H9 (cell line): ENCODE data around the gene TMEM125. TPM values are rescaled to one million over a fixed set of nuclear protein-coding genes. Genes with fewer than 3 reads are reported as not detected.

Experiments used
- DNase-seq: peaks from one replicate; pipeline ENCODE4 v3.0.0-alpha.2; 2017
- H2AFZ ChIP-seq: one replicate; pipeline ENCODE4 v1.6.1; 2013; ENCODE audit warnings: mild to moderate bottlenecking, low read length, control low read depth, moderate library complexity
- H2AK5ac ChIP-seq: 2 replicates; pipeline ENCODE4 v1.6.1; 2013; ENCODE audit warnings: low read length, control low read depth, mixed read lengths; ENCODE audit not compliant: insufficient read length
- H2BK120ac ChIP-seq: one replicate; pipeline ENCODE4 v1.6.1; 2013; ENCODE audit warnings: low read depth, mild to moderate bottlenecking, low read length, control low read depth, inconsistent platforms; ENCODE audit not compliant: poor library complexity, severe bottlenecking
- H2BK12ac ChIP-seq: 2 replicates; pipeline ENCODE4 v1.6.1; 2013; ENCODE audit warnings: low read length, control low read depth, mixed read lengths, low read depth; ENCODE audit not compliant: insufficient read length
- H2BK15ac ChIP-seq: 2 replicates; pipeline ENCODE4 v1.6.1; 2013; ENCODE audit warnings: low read depth, low read length, control low read depth
- H2BK20ac ChIP-seq: one replicate; pipeline ENCODE4 v1.6.1; 2013; ENCODE audit warnings: low read depth, mild to moderate bottlenecking, low read length, control low read depth, inconsistent platforms; ENCODE audit not compliant: poor library complexity, severe bottlenecking
- H2BK5ac ChIP-seq: 2 replicates; pipeline ENCODE4 v1.6.1; 2013; ENCODE audit warnings: low read length, control low read depth, mixed read lengths; ENCODE audit not compliant: insufficient read length
- H3K14ac ChIP-seq: 2 replicates; pipeline ENCODE4 v1.6.1; 2013; ENCODE audit warnings: low read length, control low read depth; ENCODE audit not compliant: insufficient read depth
- H3K18ac ChIP-seq: 2 replicates; pipeline ENCODE4 v1.6.1; 2013; ENCODE audit warnings: low read depth, mild to moderate bottlenecking, mixed read lengths, low read length, control low read depth; ENCODE audit not compliant: insufficient read length
- H3K23ac ChIP-seq: 2 replicates; pipeline ENCODE4 v1.6.1; 2013; ENCODE audit warnings: low read length, control low read depth, mixed read lengths, low read depth; ENCODE audit not compliant: insufficient read length
- H3K23me2 ChIP-seq: 2 replicates; pipeline ENCODE4 v1.6.1; 2013; ENCODE audit warnings: low read depth, mild to moderate bottlenecking, mixed read lengths, low read length, control low read depth; ENCODE audit not compliant: insufficient read length, poor library complexity, severe bottlenecking
- H3K27ac ChIP-seq: 2 replicates; pipeline ENCODE4 v1.5.1; 2013; ENCODE audit warnings: low read length, control low read depth, mixed read lengths, low read depth; ENCODE audit not compliant: insufficient read length
- H3K27me3 ChIP-seq: 2 replicates; pipeline ENCODE4 v1.6.1; 2013; ENCODE audit warnings: low read length, control low read depth, inconsistent platforms; ENCODE audit not compliant: insufficient read depth
- H3K4ac ChIP-seq: 2 replicates; pipeline ENCODE4 v1.6.1; 2013; ENCODE audit warnings: low read depth, mild to moderate bottlenecking, control low read depth, inconsistent platforms, low read length, moderate library complexity
- H3K4me1 ChIP-seq: 2 replicates; pipeline ENCODE4 v1.6.1; 2013; ENCODE audit warnings: low read length, control low read depth, inconsistent platforms; ENCODE audit not compliant: insufficient read depth
- H3K4me2 ChIP-seq: 2 replicates; pipeline ENCODE4 v1.6.1; 2013; ENCODE audit warnings: low read length, control low read depth, mixed read lengths; ENCODE audit not compliant: insufficient read length, insufficient read depth
- H3K56ac ChIP-seq: 2 replicates; pipeline ENCODE4 v1.6.1; 2013; ENCODE audit warnings: low read depth, mild to moderate bottlenecking, mixed read lengths, low read length, control low read depth; ENCODE audit not compliant: insufficient read length
- H3K79me1 ChIP-seq: 2 replicates; pipeline ENCODE4 v1.6.1; 2013; ENCODE audit warnings: low read depth, mild to moderate bottlenecking, moderate library complexity, low read length, control low read depth, inconsistent platforms; ENCODE audit not compliant: insufficient read depth, poor library complexity, severe bottlenecking
- H3K79me2 ChIP-seq: 2 replicates; pipeline ENCODE4 v1.6.1; 2013; ENCODE audit warnings: low read length, control low read depth, inconsistent platforms; ENCODE audit not compliant: insufficient read depth
- H3K9ac ChIP-seq: 2 replicates; pipeline ENCODE4 v1.6.1; 2013; ENCODE audit warnings: low read length, control low read depth, mixed read lengths; ENCODE audit not compliant: insufficient read length; ENCODE audit errors: extremely low read depth
- H3K9me3 ChIP-seq: one replicate; pipeline ENCODE4 v1.6.1; 2013; ENCODE audit warnings: low read depth, low read length, inconsistent platforms; ENCODE audit not compliant: control insufficient read depth
- H3T11ph ChIP-seq: one replicate; pipeline ENCODE4 v1.6.1; 2013; ENCODE audit warnings: mild to moderate bottlenecking, low read length, control low read depth, inconsistent platforms
- H4K20me1 ChIP-seq: one replicate; pipeline ENCODE4 v1.6.1; 2013; ENCODE audit not compliant: control insufficient read depth, insufficient read length, insufficient read depth
- H4K5ac ChIP-seq: 2 replicates; pipeline ENCODE4 v1.6.1; 2013; ENCODE audit warnings: low read depth, mild to moderate bottlenecking, mixed read lengths, low read length, control low read depth; ENCODE audit not compliant: insufficient read length
- H4K8ac ChIP-seq: replicated peaks from 2 replicates; pipeline ENCODE4 v1.6.1; 2013; ENCODE audit warnings: low read length, control low read depth, mixed read lengths, low read depth; ENCODE audit not compliant: insufficient read length
- H4K91ac ChIP-seq: 2 replicates; pipeline ENCODE4 v1.6.1; 2013; ENCODE audit warnings: low read depth, mild to moderate bottlenecking, moderate library complexity, mixed read lengths, low read length, control low read depth; ENCODE audit not compliant: insufficient read length
- H3K27ac Mint-ChIP-seq, 3 experiments: 2 replicates in 2 of 3; 3 replicates in 1 of 3; pipeline ENCODE4 v1.8.0; 2020 to 2021; ENCODE audit warnings: mixed read lengths in 3 of 3, mild to moderate bottlenecking in 1 of 3, moderate library complexity in 1 of 3
- H3K27me3 Mint-ChIP-seq: 2 replicates; pipeline ENCODE4 v1.8.0; 2021; ENCODE audit warnings: low read depth, mild to moderate bottlenecking, moderate library complexity, mixed read lengths
- H3K36me3 Mint-ChIP-seq, 3 experiments: 2 replicates in 2 of 3; 3 replicates in 1 of 3; pipeline ENCODE4 v1.8.0; 2020 to 2021; ENCODE audit warnings: low read depth in 3 of 3, mixed read lengths in 3 of 3; ENCODE audit not compliant: insufficient read depth in 1 of 3
- H3K4me1 Mint-ChIP-seq, 2 experiments: 2 replicates each; pipeline ENCODE4 v1.8.0; 2020; ENCODE audit warnings: mixed read lengths in 2 of 2
- H3K4me3 Mint-ChIP-seq, 2 experiments: 2 replicates in 1 of 2; 3 replicates in 1 of 2; pipeline ENCODE4 v1.8.0; 2020 to 2021; ENCODE audit warnings: mild to moderate bottlenecking in 2 of 2, mixed read lengths in 2 of 2, moderate library complexity in 1 of 2
- H3K9me3 Mint-ChIP-seq, 2 experiments: 2 replicates in 1 of 2; 3 replicates in 1 of 2; pipeline ENCODE4 v1.8.0; 2020; ENCODE audit warnings: mild to moderate bottlenecking in 2 of 2, mixed read lengths in 2 of 2, moderate library complexity in 1 of 2
- CTCF ChIP-seq: fragments of 200-600 bp; sonication (generic); conservative IDR thresholded peaks from 3 replicates; pipeline ENCODE4 v1.8.0; 2021; ENCODE audit warnings: antibody characterized with exemption, mild to moderate bottlenecking
- WGBS: extraction: QIAGEN DNeasy Blood & Tissue Kit; methylation state at CpG from one replicate; pipeline ENCODE4 v1.1.7; 2013; ENCODE audit warnings: missing lambda C conversion rate, low lambda C conversion rate, mixed read lengths; ENCODE audit not compliant: insufficient read length; ENCODE audit errors: extremely low coverage; 5-methylcytosine and 5-hydroxymethylcytosine counted together
- total RNA-seq: library from RNA; stranded (reverse); gene quantifications from 2 replicates; pipeline ENCODE4 v1.2.1, GENCODE V29; 2021

The TMEM125 gene
- total RNA-seq, 1 experiment from 2014 or later, result 19.6 TPM

GRCh38 chr1:43276673-43277072 is 6.9 kb downstream of the TMEM125 start:
- no peak overlapping the region for H2BK15ac ChIP-seq
- H3K9ac ChIP-seq, result no peak overlapping the region
- no peak overlapping the region for H2BK12ac ChIP-seq
- H3K9me3 ChIP-seq, result no peaks in the 10 kb centered on the region
- peaks cover 3% of the 10 kb centered on the region for H4K20me1 ChIP-seq
- H4K91ac ChIP-seq, result no peak overlapping the region
- H3K23ac ChIP-seq, result no peak overlapping the region
- Mint-ChIP-seq H3K27ac (peak overlapping the region in 1 of 3 experiments; percentile 45; a peak in 1 of 7 replicates), H3K4me3 (no peak overlapping the region), H3K4me1 (peaks cover 2 to 6% of the 10 kb centered on the region in 2 experiments), H3K36me3 (peaks cover 4 to 36% (median 14%) of the 10 kb centered on the region in 3 experiments; a peak in 6 of 7 replicates), H3K9me3 (no peaks in the 10 kb centered on the region), H3K27me3 (peaks cover 3% of the 10 kb centered on the region)
- H3K79me2 ChIP-seq, result no peaks in the 10 kb centered on the region
- no peak for TF ChIP-seq CTCF
- DNase-seq, result peak; percentile 10
- no peak overlapping the region for H2BK5ac ChIP-seq
- H3K27ac ChIP-seq, result no peak overlapping the region
- H2AFZ ChIP-seq, result no peak overlapping the region
- H4K8ac ChIP-seq, result no peak overlapping the region
- H3T11ph ChIP-seq, result no peak overlapping the region
- no peak overlapping the region for H3K4ac ChIP-seq
- no peak overlapping the region for H3K56ac ChIP-seq
- H3K23me2 ChIP-seq, result no peaks in the 10 kb centered on the region
- no peak overlapping the region for H2AK5ac ChIP-seq
- no peak overlapping the region for H3K4me2 ChIP-seq
- H2BK20ac ChIP-seq, result no peak overlapping the region
- H3K14ac ChIP-seq, result no peak overlapping the region
- no peak overlapping the region for H3K18ac ChIP-seq
- no peaks in the 10 kb centered on the region for H3K79me1 ChIP-seq
- no peak overlapping the region for H2BK120ac ChIP-seq
- no peak overlapping the region for H4K5ac ChIP-seq
- WGBS, result no CpG with 5 or more reads among the region's 7 CpGs
- no peaks in the 10 kb centered on the region for H3K27me3 ChIP-seq
- H3K4me1 ChIP-seq, result peaks cover 5% of the 10 kb centered on the region; the same call in 1 of the 2 replicates
